K562 (cell line): ENCODE results near the gene TRAP1.

Experiments used
- MEF2D ChIP-seq: conservative IDR thresholded peaks from 2 replicates; pipeline ENCODE4 v1.6.1; 2016; ENCODE audit warnings: low read depth, missing genetic modification characterization, missing compliant biosample characterization
- ZEB2 ChIP-seq: fragments of 450-650 bp; IDR thresholded peaks from 2 replicates; pipeline ENCODE4 v1.6.1; 2016
- ZNF133 ChIP-seq: fragments of 250-450 bp; sonication (Bioruptor Pico); IDR thresholded peaks from 2 replicates; pipeline ENCODE4 v1.4.0; 2020; ENCODE audit warnings: mild to moderate bottlenecking
- TF ChIP-seq, protein P1 (sequence below): fragments of 200-600 bp; sonication (generic); IDR thresholded peaks from one replicate; pipeline ENCODE4 v1.6.1; 2012; ENCODE audit warnings: mild to moderate bottlenecking, low read depth, low read length, inconsistent platforms
- TF ChIP-seq, protein P2 (sequence below): IDR thresholded peaks from 2 replicates; pipeline ENCODE4 v1.6.1; 2016; ENCODE audit warnings: missing genetic modification characterization, missing compliant biosample characterization

DNA sequence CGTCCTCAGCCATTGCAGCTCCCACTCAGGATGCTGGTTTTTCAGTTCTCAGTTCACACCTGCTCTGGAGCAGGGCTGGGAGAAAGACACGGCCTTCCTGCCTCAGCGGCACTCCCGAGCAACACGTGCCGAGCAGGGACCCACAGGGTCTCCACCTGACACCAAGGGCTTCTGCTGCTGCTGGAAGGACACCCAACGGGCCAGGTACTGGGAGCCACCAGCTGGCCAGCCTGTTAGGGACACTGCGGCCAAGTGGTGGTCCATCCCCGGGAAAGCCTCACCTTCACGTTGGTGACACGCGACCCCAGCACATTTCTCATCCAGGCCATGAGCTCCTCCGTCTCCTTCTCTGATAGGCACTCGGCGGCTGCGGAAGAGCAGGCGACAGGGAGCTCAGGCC lies 54.7 kb downstream of the TRAP1 start:
- TF ChIP-seq, protein P1, sequence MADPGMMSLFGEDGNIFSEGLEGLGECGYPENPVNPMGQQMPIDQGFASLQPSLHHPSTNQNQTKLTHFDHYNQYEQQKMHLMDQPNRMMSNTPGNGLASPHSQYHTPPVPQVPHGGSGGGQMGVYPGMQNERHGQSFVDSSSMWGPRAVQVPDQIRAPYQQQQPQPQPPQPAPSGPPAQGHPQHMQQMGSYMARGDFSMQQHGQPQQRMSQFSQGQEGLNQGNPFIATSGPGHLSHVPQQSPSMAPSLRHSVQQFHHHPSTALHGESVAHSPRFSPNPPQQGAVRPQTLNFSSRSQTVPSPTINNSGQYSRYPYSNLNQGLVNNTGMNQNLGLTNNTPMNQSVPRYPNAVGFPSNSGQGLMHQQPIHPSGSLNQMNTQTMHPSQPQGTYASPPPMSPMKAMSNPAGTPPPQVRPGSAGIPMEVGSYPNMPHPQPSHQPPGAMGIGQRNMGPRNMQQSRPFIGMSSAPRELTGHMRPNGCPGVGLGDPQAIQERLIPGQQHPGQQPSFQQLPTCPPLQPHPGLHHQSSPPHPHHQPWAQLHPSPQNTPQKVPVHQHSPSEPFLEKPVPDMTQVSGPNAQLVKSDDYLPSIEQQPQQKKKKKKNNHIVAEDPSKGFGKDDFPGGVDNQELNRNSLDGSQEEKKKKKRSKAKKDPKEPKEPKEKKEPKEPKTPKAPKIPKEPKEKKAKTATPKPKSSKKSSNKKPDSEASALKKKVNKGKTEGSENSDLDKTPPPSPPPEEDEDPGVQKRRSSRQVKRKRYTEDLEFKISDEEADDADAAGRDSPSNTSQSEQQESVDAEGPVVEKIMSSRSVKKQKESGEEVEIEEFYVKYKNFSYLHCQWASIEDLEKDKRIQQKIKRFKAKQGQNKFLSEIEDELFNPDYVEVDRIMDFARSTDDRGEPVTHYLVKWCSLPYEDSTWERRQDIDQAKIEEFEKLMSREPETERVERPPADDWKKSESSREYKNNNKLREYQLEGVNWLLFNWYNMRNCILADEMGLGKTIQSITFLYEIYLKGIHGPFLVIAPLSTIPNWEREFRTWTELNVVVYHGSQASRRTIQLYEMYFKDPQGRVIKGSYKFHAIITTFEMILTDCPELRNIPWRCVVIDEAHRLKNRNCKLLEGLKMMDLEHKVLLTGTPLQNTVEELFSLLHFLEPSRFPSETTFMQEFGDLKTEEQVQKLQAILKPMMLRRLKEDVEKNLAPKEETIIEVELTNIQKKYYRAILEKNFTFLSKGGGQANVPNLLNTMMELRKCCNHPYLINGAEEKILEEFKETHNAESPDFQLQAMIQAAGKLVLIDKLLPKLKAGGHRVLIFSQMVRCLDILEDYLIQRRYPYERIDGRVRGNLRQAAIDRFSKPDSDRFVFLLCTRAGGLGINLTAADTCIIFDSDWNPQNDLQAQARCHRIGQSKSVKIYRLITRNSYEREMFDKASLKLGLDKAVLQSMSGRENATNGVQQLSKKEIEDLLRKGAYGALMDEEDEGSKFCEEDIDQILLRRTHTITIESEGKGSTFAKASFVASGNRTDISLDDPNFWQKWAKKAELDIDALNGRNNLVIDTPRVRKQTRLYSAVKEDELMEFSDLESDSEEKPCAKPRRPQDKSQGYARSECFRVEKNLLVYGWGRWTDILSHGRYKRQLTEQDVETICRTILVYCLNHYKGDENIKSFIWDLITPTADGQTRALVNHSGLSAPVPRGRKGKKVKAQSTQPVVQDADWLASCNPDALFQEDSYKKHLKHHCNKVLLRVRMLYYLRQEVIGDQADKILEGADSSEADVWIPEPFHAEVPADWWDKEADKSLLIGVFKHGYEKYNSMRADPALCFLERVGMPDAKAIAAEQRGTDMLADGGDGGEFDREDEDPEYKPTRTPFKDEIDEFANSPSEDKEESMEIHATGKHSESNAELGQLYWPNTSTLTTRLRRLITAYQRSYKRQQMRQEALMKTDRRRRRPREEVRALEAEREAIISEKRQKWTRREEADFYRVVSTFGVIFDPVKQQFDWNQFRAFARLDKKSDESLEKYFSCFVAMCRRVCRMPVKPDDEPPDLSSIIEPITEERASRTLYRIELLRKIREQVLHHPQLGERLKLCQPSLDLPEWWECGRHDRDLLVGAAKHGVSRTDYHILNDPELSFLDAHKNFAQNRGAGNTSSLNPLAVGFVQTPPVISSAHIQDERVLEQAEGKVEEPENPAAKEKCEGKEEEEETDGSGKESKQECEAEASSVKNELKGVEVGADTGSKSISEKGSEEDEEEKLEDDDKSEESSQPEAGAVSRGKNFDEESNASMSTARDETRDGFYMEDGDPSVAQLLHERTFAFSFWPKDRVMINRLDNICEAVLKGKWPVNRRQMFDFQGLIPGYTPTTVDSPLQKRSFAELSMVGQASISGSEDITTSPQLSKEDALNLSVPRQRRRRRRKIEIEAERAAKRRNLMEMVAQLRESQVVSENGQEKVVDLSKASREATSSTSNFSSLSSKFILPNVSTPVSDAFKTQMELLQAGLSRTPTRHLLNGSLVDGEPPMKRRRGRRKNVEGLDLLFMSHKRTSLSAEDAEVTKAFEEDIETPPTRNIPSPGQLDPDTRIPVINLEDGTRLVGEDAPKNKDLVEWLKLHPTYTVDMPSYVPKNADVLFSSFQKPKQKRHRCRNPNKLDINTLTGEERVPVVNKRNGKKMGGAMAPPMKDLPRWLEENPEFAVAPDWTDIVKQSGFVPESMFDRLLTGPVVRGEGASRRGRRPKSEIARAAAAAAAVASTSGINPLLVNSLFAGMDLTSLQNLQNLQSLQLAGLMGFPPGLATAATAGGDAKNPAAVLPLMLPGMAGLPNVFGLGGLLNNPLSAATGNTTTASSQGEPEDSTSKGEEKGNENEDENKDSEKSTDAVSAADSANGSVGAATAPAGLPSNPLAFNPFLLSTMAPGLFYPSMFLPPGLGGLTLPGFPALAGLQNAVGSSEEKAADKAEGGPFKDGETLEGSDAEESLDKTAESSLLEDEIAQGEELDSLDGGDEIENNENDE: no peak
- TF ChIP-seq MEF2D (tag) (no peak), ZNF133 (no peak), ZEB2 (no peak)
- TF ChIP-seq, protein P2, sequence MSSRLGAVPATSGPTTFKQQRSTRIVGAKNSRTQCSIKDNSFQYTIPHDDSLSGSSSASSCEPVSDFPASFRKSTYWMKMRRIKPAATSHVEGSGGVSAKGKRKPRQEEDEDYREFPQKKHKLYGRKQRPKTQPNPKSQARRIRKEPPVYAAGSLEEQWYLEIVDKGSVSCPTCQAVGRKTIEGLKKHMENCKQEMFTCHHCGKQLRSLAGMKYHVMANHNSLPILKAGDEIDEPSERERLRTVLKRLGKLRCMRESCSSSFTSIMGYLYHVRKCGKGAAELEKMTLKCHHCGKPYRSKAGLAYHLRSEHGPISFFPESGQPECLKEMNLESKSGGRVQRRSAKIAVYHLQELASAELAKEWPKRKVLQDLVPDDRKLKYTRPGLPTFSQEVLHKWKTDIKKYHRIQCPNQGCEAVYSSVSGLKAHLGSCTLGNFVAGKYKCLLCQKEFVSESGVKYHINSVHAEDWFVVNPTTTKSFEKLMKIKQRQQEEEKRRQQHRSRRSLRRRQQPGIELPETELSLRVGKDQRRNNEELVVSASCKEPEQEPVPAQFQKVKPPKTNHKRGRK (tag): no peak
